ENCODE results near the gene SUMF2.

- no peak for TF ChIP-seq CTCF (IDR thresholded peaks at IDR 0.05)
- TF ChIP-seq POLR2A (IDR thresholded peaks at IDR 0.05) = no peak
These were observed 35.0 kb upstream of the SUMF2 start for GRCh38 chr7:56028942-56029630.

All from thyroid gland (tissue), 4 donors.